ENCODE measurements around the gene DAB1.

Gene DAB1

DNA sequence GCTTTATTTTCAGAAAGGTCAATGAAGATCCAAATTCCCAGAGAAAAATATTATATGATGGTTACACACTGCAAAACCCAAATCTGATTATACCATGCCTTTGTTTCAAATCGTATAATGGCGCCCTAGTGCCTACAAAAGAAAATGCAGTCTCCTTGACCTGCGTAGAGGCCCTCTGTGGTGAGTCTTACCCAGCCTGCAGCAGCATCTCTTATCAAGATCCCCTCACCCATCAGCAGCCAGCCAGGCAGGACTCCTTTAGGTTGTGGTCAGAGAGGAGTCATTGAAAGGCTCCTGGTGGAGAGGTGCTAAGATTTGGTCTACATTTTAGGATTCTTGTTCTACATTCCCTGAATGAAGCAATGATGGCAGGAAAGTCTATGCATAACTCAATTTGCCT lies 23.7 kb upstream of the DAB1 start:
- Histone ChIP-seq H3K36me3 (no peaks in the 10 kb centered on the region), H3K27me3 (no peaks in the 10 kb centered on the region), H3K9me3 (no peaks in the 10 kb centered on the region), H3K4me1 (no peaks in the 10 kb centered on the region), H3K27ac (no peak overlapping the region), H3K4me3 (no peak overlapping the region)
- no peak for DNase-seq
- TF ChIP-seq, protein P1, sequence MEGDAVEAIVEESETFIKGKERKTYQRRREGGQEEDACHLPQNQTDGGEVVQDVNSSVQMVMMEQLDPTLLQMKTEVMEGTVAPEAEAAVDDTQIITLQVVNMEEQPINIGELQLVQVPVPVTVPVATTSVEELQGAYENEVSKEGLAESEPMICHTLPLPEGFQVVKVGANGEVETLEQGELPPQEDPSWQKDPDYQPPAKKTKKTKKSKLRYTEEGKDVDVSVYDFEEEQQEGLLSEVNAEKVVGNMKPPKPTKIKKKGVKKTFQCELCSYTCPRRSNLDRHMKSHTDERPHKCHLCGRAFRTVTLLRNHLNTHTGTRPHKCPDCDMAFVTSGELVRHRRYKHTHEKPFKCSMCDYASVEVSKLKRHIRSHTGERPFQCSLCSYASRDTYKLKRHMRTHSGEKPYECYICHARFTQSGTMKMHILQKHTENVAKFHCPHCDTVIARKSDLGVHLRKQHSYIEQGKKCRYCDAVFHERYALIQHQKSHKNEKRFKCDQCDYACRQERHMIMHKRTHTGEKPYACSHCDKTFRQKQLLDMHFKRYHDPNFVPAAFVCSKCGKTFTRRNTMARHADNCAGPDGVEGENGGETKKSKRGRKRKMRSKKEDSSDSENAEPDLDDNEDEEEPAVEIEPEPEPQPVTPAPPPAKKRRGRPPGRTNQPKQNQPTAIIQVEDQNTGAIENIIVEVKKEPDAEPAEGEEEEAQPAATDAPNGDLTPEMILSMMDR (IDR thresholded peaks at IDR 0.05) = no peak
- intact Hi-C loops (cut with DNase I; ENCODE audit: low total_unique reads) = no loop called here

DNA sequence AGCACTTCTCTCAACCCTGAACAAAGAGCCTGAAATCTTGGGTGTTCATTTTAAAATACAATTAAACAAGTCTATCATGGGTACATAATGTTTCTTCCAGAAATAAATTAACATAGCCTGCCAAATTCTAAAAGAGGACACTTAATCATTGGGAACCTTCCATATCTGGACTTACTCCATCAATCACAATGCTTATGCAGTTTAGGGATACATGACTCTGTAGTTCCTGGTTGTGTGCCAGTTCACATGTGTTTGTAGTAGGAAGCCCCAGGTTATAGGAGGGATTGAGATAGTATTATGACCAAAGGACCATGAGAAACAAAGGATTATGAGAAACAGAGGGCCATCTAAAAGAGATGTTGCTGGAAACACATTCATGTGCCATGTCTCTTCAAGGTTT lies 19.1 kb upstream of the DAB1 start:
- Histone ChIP-seq H3K27ac (no peak overlapping the region), H3K27me3 (no peaks in the 10 kb centered on the region), H3K4me3 (no peak overlapping the region), H3K36me3 (no peaks in the 10 kb centered on the region), H3K9me3 (no peaks in the 10 kb centered on the region), H3K4me1 (no peaks in the 10 kb centered on the region)
- DNase-seq = no peak
- TF ChIP-seq, protein P1 (IDR thresholded peaks at IDR 0.05) = no peak
- intact Hi-C loops (cut with DNase I; ENCODE audit: low total_unique reads) = no loop called here

DNA sequence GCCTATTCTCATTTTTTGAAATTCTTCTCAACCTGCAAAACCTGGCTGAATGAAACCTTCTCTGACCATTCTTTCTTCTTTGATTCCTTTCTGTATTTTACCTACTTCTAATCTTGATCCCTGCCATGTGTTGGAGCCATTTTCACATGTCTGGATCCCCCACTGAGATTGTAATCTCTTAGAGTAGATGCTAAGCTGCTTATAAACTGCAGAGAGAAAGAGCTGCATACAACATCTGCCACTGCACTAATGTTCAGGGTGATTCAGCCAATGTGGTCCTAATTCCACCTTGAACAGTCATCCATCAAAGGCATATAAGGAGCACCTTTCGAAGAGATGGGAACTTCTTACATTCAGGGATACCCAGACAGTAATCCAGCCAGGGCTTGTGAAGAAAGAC lies 16.2 kb upstream of the DAB1 start:
- DNase-seq = no peak
- no peak overlapping the region for H3K27ac ChIP-seq
- H3K4me3 ChIP-seq = no peak overlapping the region
- H3K9me3 ChIP-seq = no peaks in the 10 kb centered on the region
- TF ChIP-seq, protein P1 (IDR thresholded peaks at IDR 0.05) = no peak
- no peaks in the 10 kb centered on the region for H3K36me3 ChIP-seq
- H3K4me1 ChIP-seq = no peaks in the 10 kb centered on the region
- intact Hi-C loops (cut with DNase I; ENCODE audit: low total_unique reads) = no loop called here
- no peaks in the 10 kb centered on the region for H3K27me3 ChIP-seq

DNA sequence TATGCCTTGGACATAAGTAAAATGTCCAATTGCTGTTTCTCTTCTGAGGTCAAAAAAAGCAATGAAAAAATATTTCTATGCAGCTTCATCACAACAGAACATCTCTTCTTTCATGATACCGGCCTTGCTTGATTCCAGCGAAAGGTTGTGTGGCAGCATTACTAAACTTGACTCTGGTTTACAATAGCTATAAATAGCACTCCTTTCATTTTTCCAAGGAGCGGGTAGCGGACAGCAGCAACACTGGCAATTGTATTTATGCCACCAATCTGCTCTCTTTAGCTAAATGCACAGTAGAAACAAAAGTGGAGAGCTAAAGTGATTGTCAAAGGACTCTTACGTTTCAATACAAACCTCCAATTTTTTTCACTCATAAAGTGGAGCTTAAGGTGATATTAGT lies 7.5 kb upstream of the DAB1 start:
- Histone ChIP-seq H3K9me3 (no peaks in the 10 kb centered on the region), H3K4me3 (no peak overlapping the region), H3K4me1 (peaks cover 0 to 7% (median 0%) of the 10 kb centered on the region in 4 donors), H3K27ac (no peak overlapping the region), H3K27me3 (no peaks in the 10 kb centered on the region), H3K36me3 (no peaks in the 10 kb centered on the region)
- TF ChIP-seq, protein P1 (IDR thresholded peaks at IDR 0.05) = no peak
- DNase-seq = no peak
- intact Hi-C loops (cut with DNase I; ENCODE audit: low total_unique reads) = no loop called here

DNA sequence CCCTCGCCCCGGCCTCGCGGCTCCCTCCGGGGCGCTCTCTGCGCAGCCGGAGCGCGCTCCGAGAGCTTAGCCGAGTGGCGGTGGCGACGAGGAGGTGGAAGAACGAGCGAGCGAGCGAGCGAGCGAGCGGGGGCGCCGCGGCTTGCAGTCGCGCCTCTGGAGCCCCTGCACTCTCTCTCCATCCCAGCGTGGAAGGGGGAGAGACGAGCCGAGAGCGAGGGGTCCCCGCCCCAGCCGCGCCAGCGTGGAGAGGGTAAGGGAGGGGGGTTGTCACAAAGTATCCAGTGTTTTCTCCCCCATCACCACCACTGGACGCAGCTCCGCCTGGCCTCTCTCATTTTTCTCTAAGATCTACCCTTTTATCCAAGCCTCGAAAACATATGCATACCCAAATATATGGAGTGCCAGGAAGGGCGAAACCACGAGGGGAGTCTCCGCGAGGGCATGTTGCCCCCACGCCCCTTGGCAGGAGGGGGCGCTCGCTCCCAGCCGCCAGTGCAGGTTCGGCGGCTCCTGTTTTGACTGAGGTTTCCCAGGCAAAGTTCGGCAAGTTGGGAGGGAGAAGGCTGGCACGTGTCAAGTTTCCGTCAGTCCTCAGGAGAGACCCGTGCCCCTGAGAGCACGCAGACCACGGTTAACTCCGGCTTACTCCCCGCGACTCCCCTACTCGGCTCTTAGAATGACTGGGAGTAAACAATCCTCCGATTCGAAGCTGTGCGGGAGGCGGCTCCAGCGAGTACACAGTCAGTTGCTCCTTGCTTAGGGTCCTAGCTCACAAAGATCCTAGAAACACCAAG lies 569 bp upstream of the DAB1 start:
- intact Hi-C loops (cut with DNase I; ENCODE audit: low total_unique reads) = loop anchor here (5.0 kb wide), 1 partner anchor 808 kb away; no protein-coding TSS in a partner anchor
- Histone ChIP-seq H3K4me3 (peak overlapping the region; percentile 36 to 46), H3K36me3 (no peaks in the 10 kb centered on the region), H3K9me3 (no peaks in the 10 kb centered on the region), H3K4me1 (peaks cover 0 to 30% (median 29%) of the 10 kb centered on the region in 4 donors), H3K27me3 (peaks cover 0 to 53% of the 10 kb centered on the region in 2 donors), H3K27ac (no peak overlapping the region)
- TF ChIP-seq, protein P1 (IDR thresholded peaks at IDR 0.05) = peak in 1 of 2 experiments; percentile 15
- no peak for DNase-seq

Data from tibial artery (tissue), 4 donors.